Measurements from ENCODE around the gene HAPSTR1. TPM values are rescaled to one million over a fixed set of nuclear protein-coding genes. Genes with fewer than 3 reads are reported as not detected.

HAPSTR1 gene
- polyA plus RNA-seq, 1 donor (not counting 4 experiments of a cell fraction or from before 2014, with no cell fraction given): 46.5 TPM

- FAIRE-seq (no peak), DNase-seq (ENCODE audit: low read depth, low spot score) (no peak)
- dilution Hi-C loops (cut with MboI; ENCODE audit: extremely low pct_ligation_motif_present, low sequenced_read_pairs): loop anchor here (25.0 kb wide), 1 partner anchor 181 kb away; no protein-coding TSS in a partner anchor
- H3K27me3 ChIP-seq (ENCODE audit: control insufficient read depth, extremely low read depth, insufficient read depth, low read length): no peaks in the 10 kb centered on the region
- peaks cover 92% of the 10 kb centered on the region for H3K79me2 ChIP-seq (ENCODE audit: control insufficient read depth, insufficient read depth, low read length)
- peaks cover 8% of the 10 kb centered on the region for H3K9me1 ChIP-seq (ENCODE audit: control insufficient read depth, extremely low read depth, insufficient read depth, low read length)
- no peaks in the 10 kb centered on the region for H3K9me3 ChIP-seq (ENCODE audit: control insufficient read depth, low read depth, low read length)
- no peak for TF ChIP-seq EZH2 (IDR thresholded peaks at IDR 0.05; ENCODE audit: low read length)
- TF ChIP-seq CTCF (optimal IDR thresholded peaks at IDR 0.05 in 1 of 3, IDR thresholded peaks at IDR 0.05 in 1 of 3, conservative IDR thresholded peaks at IDR 0.05 in 1 of 3; ENCODE audit: extremely low read depth in 1 of 3, insufficient read depth in 2 of 3, low read length in 3 of 3): no peak
- H3K36me3 ChIP-seq (ENCODE audit: control insufficient read depth in 2 of 2, extremely low read depth in 1 of 2, insufficient read depth in 2 of 2, low read length in 2 of 2): peaks cover 21 to 42% of the 10 kb centered on the region in 2 experiments
- no peak overlapping the region for H2AFZ ChIP-seq (ENCODE audit: control insufficient read depth, low read length)
- no peak overlapping the region for H3K9ac ChIP-seq (ENCODE audit: control insufficient read depth, extremely low read depth, insufficient read depth, low read length)
- H3K4me2 ChIP-seq (ENCODE audit: control insufficient read depth, extremely low read depth, insufficient read depth, low read depth, low read length): no peak overlapping the region
- H3K27ac ChIP-seq (ENCODE audit: control insufficient read depth, insufficient read depth, low read length): no peak overlapping the region
- peaks cover 40% of the 10 kb centered on the region for H3K4me1 ChIP-seq (ENCODE audit: control insufficient read depth, extremely low read depth, insufficient read depth, low read length)
- H4K20me1 ChIP-seq (ENCODE audit: control insufficient read depth, extremely low read depth, insufficient read depth, low read length): peaks cover 26% of the 10 kb centered on the region
- no peak overlapping the region for H3K4me3 ChIP-seq (ENCODE audit: control insufficient read depth in 2 of 3, extremely low read depth in 1 of 3, insufficient read depth in 2 of 3, low read depth in 1 of 3, low read length in 3 of 3)
These were observed 26.7 kb downstream of the HAPSTR1 start for GRCh38 chr16:9118170-9118569.

GRCh38 chr16:9119795-9120194 is 28.4 kb downstream of the HAPSTR1 start:
- dilution Hi-C loops (cut with MboI; ENCODE audit: extremely low pct_ligation_motif_present, low sequenced_read_pairs): loop anchor here (25.0 kb wide), 1 partner anchor 182 kb away; no protein-coding TSS in a partner anchor
- DNase-seq (ENCODE audit: low read depth, low spot score) (no peak), FAIRE-seq (no peak)
- no peaks in the 10 kb centered on the region for H3K27me3 ChIP-seq (ENCODE audit: control insufficient read depth, extremely low read depth, insufficient read depth, low read length)
- no peak overlapping the region for H3K9ac ChIP-seq (ENCODE audit: control insufficient read depth, extremely low read depth, insufficient read depth, low read length)
- peaks cover 35% of the 10 kb centered on the region for H4K20me1 ChIP-seq (ENCODE audit: control insufficient read depth, extremely low read depth, insufficient read depth, low read length)
- H3K79me2 ChIP-seq (ENCODE audit: control insufficient read depth, insufficient read depth, low read length): peaks cover 86% of the 10 kb centered on the region
- no peak overlapping the region for H3K4me2 ChIP-seq (ENCODE audit: control insufficient read depth, extremely low read depth, insufficient read depth, low read depth, low read length)
- H3K4me3 ChIP-seq (ENCODE audit: control insufficient read depth in 2 of 3, extremely low read depth in 1 of 3, insufficient read depth in 2 of 3, low read depth in 1 of 3, low read length in 3 of 3): no peak overlapping the region
- TF ChIP-seq CTCF (optimal IDR thresholded peaks at IDR 0.05 in 1 of 3, IDR thresholded peaks at IDR 0.05 in 1 of 3, conservative IDR thresholded peaks at IDR 0.05 in 1 of 3; ENCODE audit: extremely low read depth in 1 of 3, insufficient read depth in 2 of 3, low read length in 3 of 3) (no peak), EZH2 (IDR thresholded peaks at IDR 0.05; ENCODE audit: low read length) (no peak)
- H3K9me3 ChIP-seq (ENCODE audit: control insufficient read depth, low read depth, low read length): no peaks in the 10 kb centered on the region
- H3K4me1 ChIP-seq (ENCODE audit: control insufficient read depth, extremely low read depth, insufficient read depth, low read length): peaks cover 37% of the 10 kb centered on the region
- H2AFZ ChIP-seq (ENCODE audit: control insufficient read depth, low read length): no peak overlapping the region
- H3K9me1 ChIP-seq (ENCODE audit: control insufficient read depth, extremely low read depth, insufficient read depth, low read length): peaks cover 14% of the 10 kb centered on the region
- H3K36me3 ChIP-seq (ENCODE audit: control insufficient read depth in 2 of 2, extremely low read depth in 1 of 2, insufficient read depth in 2 of 2, low read length in 2 of 2): peaks cover 27 to 46% of the 10 kb centered on the region in 2 experiments
- no peak overlapping the region for H3K27ac ChIP-seq (ENCODE audit: control insufficient read depth, insufficient read depth, low read length)
